Activated CD4-positive, alpha-beta T cell treated with anti-CD3 and anti-CD28 coated beads, Interleukin-2, amount 50 U/mL, for 4 hours (primary cell): Measurements from ENCODE around the gene ZNF649.
"Not testable (repeated sequence)": the region's sequence is repeated elsewhere in the genome, so short reads cannot be mapped to it uniquely, and the experiment has no call there.

Experiments
- DNase-seq, 2 experiments: peaks; one replicate each; pipeline ENCODE4 v3.0.0-alpha.2; 2020

The ZNF649 gene

DNA sequence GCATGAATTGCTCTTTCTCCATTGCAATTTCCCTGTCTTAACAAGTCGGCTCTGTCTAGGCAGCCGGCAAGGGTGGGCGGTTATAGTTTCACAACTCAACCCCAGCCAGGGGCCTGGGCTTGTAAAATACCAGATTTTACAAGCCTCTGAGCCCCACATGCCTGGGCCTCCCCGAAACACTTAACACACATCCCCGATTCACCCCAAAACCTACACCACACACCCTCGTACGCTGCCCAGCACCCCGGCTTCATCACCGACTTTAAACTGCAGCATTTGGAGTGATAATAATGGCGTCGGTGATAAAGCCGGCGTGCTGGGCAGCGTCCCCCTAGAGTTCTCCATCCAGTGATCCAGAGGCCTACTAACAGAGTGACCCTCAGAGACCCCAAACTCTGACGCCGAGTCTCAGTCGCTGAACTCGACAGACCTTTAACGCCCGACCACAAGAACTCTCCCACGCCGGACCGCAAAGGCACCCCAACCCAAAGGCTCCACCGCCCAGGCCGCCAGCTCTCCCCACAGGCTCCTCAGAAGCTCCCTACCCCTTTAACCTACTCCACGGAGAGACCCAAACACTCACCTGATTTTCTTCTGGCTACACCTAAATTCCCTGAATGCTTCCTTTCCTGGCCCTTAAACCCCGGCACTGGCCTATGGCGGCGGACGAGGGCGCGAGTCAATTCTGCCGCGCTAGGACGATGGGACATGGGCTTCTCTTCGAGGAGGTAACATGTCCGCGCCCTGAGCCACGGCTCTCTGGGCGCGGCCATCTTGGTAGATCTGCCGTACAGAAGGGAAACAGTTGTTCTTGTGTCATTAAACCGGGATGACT, at the start of gene ZNF649:
TSS of gene ZNF649 (minus strand) at position 687 of the 835 bp plus-strand sequence. CDS start 4,910 bp downstream, outside the sequence.
- peak; percentile 72 to 77 for DNase-seq

DNA sequence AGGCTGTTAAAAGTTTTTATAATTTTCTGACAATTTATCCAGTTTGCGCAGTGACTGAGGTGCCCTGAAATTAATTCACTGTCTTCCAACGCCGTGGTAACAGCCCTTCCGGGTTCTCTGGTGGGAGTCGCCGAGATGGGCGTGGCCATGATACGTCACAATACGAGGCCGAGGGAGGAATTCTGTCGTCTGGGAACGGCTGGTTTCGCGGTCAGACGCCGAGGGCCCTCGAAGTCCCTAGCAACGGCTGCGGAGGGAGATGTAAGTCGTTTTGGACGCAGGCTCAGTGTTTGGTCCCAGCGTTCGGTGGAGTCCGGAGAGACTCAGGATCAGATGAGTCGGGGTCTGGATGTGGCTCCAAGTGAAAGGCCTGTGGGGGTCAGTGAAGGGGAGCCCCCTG, 44.2 kb upstream of the ZNF649 start:
- no peak for DNase-seq

DNA sequence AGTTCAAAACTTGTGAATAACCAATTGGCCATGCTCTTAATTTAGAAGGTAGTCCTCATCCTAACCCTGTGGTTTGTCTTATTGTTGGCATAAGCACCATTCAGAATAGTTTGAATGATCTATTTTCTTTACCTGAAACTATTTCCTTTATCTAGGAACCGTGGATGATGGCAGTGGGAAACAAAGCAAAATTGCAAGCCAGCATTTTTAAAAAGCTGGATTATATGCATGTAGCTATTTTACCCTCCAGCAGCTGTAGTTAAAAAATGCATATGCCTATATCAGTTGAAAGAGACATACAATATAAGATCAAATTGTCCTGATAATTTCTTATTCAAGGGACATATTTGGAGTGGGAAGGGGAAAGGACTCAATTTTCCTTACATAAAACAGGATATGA, 41.8 kb upstream of the ZNF649 start:
- no peak for DNase-seq

DNA sequence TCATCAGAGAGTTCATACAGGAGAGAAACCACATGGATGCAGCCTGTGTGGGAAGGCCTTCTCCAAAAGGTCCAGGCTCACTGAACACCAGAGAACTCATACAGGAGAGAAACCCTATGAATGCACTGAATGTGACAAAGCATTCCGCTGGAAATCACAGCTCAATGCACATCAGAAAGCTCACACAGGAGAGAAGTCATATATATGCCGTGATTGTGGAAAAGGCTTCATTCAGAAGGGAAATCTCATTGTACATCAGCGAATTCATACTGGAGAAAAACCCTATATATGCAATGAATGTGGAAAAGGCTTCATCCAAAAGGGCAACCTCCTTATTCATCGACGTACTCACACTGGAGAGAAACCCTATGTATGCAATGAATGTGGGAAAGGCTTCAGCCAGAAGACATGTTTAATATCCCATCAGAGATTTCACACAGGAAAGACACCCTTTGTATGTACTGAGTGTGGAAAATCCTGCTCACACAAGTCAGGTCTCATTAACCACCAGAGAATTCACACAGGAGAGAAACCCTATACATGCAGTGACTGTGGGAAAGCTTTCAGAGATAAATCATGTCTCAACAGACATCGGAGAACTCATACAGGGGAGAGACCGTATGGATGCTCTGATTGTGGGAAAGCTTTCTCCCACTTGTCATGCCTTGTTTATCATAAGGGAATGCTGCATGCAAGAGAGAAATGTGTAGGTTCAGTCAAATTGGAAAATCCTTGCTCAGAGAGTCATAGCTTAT, 40.2 kb upstream of the ZNF649 start:
- DNase-seq: no peak

GRCh38 chr19:51938936-51939335, 34.1 kb upstream of the ZNF649 start:
- DNase-seq: no peak

DNA sequence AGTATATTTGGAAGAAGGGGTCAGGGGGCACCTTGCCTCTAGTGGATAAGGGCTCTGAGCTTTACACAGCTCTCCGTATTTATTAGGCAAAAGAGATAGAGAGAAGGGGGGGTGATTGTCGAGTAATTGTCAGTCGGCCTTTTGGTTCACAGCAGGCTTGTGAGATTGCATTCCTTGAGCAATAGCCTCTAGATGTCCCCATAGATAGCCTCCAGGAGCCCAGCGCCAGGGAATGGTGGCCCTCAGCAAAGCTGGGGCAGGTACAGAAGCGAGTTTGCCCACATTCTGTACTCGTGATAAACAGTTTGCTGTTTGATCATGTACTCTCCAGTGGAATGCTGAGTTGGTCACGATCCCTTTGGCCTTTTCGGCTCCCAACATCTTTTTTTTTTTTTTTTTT, 27.1 kb upstream of the ZNF649 start:
- DNase-seq: no peak

DNA sequence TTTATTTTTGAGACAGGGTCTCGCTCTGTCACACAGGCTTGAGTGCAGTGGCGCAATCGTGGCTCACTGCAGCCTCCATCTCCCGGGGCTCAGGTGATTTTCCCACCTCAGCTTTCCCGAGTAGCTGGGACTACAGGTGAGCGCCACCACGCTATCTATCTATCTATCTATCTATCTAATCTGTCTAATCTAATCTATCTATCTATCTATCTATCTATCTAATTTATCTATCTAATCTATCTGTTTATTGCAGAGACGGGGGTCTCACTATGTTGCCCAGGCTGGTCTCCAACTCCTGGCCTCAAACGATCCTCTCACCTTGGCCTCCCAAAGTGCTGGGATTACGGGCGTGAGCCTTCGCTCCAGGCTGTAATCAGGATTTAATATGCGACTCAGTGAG, 23.0 kb upstream of the ZNF649 start:
- no peak for DNase-seq

- DNase-seq: peak; percentile 85 to 86
Measured at GRCh38 chr19:51926784-51927741, 22.2 kb upstream of the ZNF649 start, which contains the start of gene ZNF613. TSS of gene ZNF613 (plus strand) at chr19:51927472. CDS start at chr19:51936221, 8,749 bp downstream.

DNA sequence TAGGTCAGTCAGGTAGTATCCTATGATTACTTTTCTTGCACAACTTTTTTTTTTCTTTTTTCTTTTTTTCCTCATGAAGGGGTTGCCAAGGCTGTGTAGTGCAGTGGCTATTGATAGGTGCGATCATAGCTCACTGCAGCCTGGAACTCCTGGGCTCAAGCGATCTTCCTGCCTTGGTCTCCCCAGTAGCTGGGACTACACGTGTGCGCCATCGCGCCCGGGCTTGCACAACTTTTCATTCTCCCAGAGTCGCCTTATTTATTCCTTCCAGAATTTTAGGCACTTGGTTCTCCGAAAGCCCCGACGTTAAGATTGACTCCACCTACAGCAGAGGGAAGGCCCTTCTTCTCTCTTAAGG, 21.6 kb upstream of the ZNF649 start:
- DNase-seq: peak in 1 of 2 experiments; percentile 2

GRCh38 chr19:51921949-51922348, 17.1 kb upstream of the ZNF649 start:
- no peak for DNase-seq

- DNase-seq: no peak
Measured at GRCh38 chr19:51919606-51920005, 14.8 kb upstream of the ZNF649 start.

GRCh38 chr19:51916167-51916566, 11.3 kb upstream of the ZNF649 start:
- DNase-seq: no peak

GRCh38 chr19:51915324-51915867, 10.6 kb upstream of the ZNF649 start:
- no peak for DNase-seq

DNA sequence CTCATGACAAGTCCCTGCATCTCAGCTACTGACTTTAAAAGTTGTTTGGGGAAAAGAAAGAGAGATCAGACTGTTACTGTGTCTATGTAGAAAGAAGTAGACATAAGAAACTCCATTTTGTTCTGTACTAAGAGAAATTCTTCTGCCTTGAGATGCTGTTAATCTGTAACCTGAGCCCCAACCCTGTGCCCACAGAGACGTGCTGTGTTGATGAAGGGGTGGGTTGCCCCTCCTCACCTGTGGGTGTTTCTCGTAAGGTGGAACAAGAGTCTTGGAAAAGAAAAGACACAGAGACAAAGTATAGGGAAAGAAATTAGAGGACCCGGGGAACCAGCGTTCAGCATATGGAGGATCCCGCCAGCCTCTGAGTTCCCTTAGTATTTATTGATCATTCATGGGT, 3.2 kb upstream of the ZNF649 start:
- DNase-seq: not testable (repeated sequence)

DNA sequence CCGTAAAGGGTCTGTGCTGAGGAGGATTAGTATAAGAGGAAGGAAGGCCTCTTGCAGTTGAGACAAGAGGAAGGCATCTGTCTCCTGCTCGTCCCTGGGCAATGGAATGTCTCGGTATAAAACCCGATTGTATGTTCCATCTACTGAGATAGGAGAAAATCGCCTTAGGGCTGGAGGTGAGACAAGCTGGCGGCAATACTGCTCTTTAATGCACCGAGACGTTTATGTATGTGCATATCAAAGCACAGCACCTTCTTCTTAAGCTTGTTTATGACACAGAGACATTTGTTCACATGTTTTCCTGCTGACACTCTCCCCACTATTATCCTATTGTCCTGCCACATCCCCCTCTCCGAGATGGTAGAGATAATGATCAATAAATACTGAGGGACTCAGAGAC, 1.3 kb upstream of the ZNF649 start:
- not testable (repeated sequence) for DNase-seq

DNA sequence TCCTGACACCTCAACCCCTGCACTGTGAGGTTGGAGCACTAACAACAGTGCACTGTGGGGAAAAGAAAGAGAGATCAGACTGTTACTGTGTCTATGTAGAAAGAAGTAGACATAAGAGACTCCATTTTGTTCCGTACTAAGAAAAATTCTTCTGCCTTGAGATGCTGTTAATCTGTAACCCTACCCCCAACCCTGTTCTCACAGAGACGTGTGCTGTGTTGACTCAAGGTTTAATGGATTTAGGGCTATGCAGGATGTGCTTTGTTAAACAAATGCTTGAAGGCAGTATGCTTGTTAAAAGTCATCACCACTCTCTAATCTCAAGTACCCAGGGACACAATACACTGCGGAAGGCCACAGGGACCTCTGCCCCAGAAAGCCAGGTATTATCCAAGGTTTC, 822 bp upstream of the ZNF649 start:
- not testable (repeated sequence) for DNase-seq

- DNase-seq: no peak
Measured at GRCh38 chr19:51905206-51905605, 389 bp upstream of the ZNF649 start.

DNA sequence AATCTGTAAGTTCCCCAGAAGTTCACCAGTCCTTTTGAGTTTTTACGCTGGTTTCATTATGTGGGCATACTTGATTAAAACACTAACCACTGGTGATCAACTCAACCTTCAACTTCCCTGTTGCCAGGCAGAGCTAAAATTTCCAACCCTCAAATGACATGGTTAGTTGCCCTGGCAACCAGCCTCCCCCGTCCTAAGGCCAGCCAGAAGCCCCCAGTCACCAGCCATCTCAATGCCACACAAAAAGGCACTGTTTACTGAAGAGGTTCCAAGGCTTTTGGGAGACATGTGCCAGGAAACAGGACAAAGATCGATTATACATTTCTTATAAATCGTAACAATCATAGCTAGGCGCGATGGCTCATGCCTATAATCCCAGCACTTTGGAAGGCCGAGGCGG, 1.6 kb downstream of the ZNF649 start:
- no peak for DNase-seq

- DNase-seq: no peak
Measured at GRCh38 chr19:51901860-51902259, 3.0 kb downstream of the ZNF649 start.

- DNase-seq: no peak
Measured at GRCh38 chr19:51891193-51891747, 13.5 kb downstream of the ZNF649 start.

- no peak for DNase-seq
Measured at GRCh38 chr19:51889934-51890333, 14.9 kb downstream of the ZNF649 start.
